OCI-LY1 (cell line): ENCODE measurements around the gene CSK.

Experiments used
- H2AFZ ChIP-seq: fragments of 200-600 bp; sonication (generic), shearing (Covaris generic); 2 replicates; pipeline ENCODE4 v1.6.0; 2014; ENCODE audit warnings: antibody characterized with exemption, mild to moderate bottlenecking, low read length
- H3F3A ChIP-seq: fragments of 200-600 bp; sonication (generic), shearing (Covaris generic); 2 replicates; pipeline ENCODE4 v1.6.0; 2014; ENCODE audit warnings: mild to moderate bottlenecking, antibody characterized with exemption, low read length, moderate library complexity; ENCODE audit not compliant: insufficient read depth
- H3K27ac ChIP-seq: fragments of 200-600 bp; sonication (generic); 2 replicates; pipeline ENCODE4 v1.5.1; 2014; ENCODE audit warnings: low read length, mixed run types, mild to moderate bottlenecking, low read depth; ENCODE audit not compliant: poor library complexity, severe bottlenecking
- H3K27me3 ChIP-seq: fragments of 200-600 bp; sonication (generic); 2 replicates; pipeline ENCODE4 v1.6.0; 2014; ENCODE audit warnings: antibody characterized with exemption, mild to moderate bottlenecking, low read length, moderate library complexity; ENCODE audit not compliant: insufficient read depth
- H3K36me3 ChIP-seq: fragments of 200-600 bp; sonication (generic); 2 replicates; pipeline ENCODE4 v1.6.1; 2014; ENCODE audit warnings: mild to moderate bottlenecking, antibody characterized with exemption, low read length, moderate library complexity, mixed read lengths; ENCODE audit not compliant: insufficient read depth
- H3K4me1 ChIP-seq: fragments of 200-600 bp; sonication (generic); 2 replicates; pipeline ENCODE4 v1.5.1; 2014; ENCODE audit warnings: mild to moderate bottlenecking, low read length, moderate library complexity; ENCODE audit not compliant: insufficient read depth, severe bottlenecking
- H3K4me2 ChIP-seq: fragments of 200-600 bp; sonication (generic), shearing (Covaris generic); 2 replicates; pipeline ENCODE4 v1.6.1; 2014; ENCODE audit warnings: low read length
- H3K4me3 ChIP-seq: fragments of 200-600 bp; sonication (generic); 2 replicates; pipeline ENCODE4 v1.5.1; 2014; ENCODE audit warnings: low read length, low read depth, mild to moderate bottlenecking, mixed read lengths; ENCODE audit not compliant: poor library complexity, severe bottlenecking
- H3K79me2 ChIP-seq: fragments of 200-600 bp; shearing (Covaris generic); 2 replicates; pipeline ENCODE4 v1.6.1; 2016; ENCODE audit warnings: mixed run types, low read length, mixed read lengths; ENCODE audit not compliant: insufficient read depth
- H3K9ac ChIP-seq: fragments of 200-600 bp; sonication (generic), shearing (Covaris generic); 2 replicates; pipeline ENCODE4 v1.6.1; 2014; ENCODE audit warnings: mild to moderate bottlenecking, low read length, mixed read lengths
- H3K9me2 ChIP-seq: fragments of 200-600 bp; sonication (generic), shearing (Covaris generic); 2 replicates; pipeline ENCODE4 v1.6.1; 2014; ENCODE audit warnings: low read depth, mild to moderate bottlenecking, low read length, mixed read lengths
- H3K9me3 ChIP-seq: fragments of 200-600 bp; shearing (Covaris generic); 2 replicates; pipeline ENCODE4 v1.6.1; 2014; ENCODE audit warnings: low read length, mixed read lengths
- H4K20me1 ChIP-seq: fragments of 200-600 bp; sonication (generic), shearing (Covaris generic); 2 replicates; pipeline ENCODE4 v1.6.0; 2016; ENCODE audit warnings: mild to moderate bottlenecking, low read length; ENCODE audit not compliant: insufficient read depth
- EZH2 ChIP-seq: fragments of 200-600 bp; sonication (generic), shearing (Covaris generic); IDR thresholded peaks from 2 replicates; pipeline ENCODE4 v1.8.0; 2017; ENCODE audit warnings: borderline replicate concordance, mixed run types, mild to moderate bottlenecking, antibody characterized with exemption, low read length, moderate library complexity, mixed read lengths
- TF ChIP-seq, protein P1 (sequence below): fragments of 200-600 bp; sonication (generic), shearing (Covaris generic); IDR thresholded peaks from 2 replicates; pipeline ENCODE4 v1.5.1; 2017; ENCODE audit warnings: mild to moderate bottlenecking, antibody characterized with exemption, low read length, moderate library complexity, mixed read lengths

CSK gene

DNA sequence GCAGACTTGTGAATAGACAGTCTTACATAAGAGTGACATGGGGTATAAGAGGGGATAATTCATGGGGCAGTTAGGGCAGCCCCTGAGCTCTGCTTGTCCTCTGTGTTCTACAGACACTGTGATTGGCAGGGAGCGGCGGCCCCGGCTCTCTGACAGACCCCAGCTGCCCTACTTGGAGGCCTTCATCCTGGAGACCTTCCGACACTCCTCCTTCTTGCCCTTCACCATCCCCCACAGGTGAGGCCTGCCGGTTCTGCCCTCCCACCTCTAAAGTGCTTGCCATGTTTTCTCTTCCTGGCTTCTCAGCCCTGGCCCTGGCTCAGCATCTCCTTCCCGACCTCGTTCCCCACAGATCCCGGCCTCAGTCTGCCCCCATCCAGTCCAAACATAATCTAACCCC, 29.9 kb upstream of the CSK start:
- Histone ChIP-seq H2AFZ (no peak overlapping the region), H3K4me1 (no peaks in the 10 kb centered on the region), H3F3A (no peaks in the 10 kb centered on the region), H3K4me2 (no peak overlapping the region), H3K9me3 (no peaks in the 10 kb centered on the region), H3K79me2 (no peaks in the 10 kb centered on the region), H3K36me3 (no peaks in the 10 kb centered on the region; the same call in 1 of the 2 replicates), H3K4me3 (no peak overlapping the region), H4K20me1 (no peaks in the 10 kb centered on the region), H3K27me3 (peaks cover 16% of the 10 kb centered on the region), H3K9me2 (no peaks in the 10 kb centered on the region), H3K9ac (no peak overlapping the region), H3K27ac (no peak overlapping the region)
- TF ChIP-seq, protein P1, sequence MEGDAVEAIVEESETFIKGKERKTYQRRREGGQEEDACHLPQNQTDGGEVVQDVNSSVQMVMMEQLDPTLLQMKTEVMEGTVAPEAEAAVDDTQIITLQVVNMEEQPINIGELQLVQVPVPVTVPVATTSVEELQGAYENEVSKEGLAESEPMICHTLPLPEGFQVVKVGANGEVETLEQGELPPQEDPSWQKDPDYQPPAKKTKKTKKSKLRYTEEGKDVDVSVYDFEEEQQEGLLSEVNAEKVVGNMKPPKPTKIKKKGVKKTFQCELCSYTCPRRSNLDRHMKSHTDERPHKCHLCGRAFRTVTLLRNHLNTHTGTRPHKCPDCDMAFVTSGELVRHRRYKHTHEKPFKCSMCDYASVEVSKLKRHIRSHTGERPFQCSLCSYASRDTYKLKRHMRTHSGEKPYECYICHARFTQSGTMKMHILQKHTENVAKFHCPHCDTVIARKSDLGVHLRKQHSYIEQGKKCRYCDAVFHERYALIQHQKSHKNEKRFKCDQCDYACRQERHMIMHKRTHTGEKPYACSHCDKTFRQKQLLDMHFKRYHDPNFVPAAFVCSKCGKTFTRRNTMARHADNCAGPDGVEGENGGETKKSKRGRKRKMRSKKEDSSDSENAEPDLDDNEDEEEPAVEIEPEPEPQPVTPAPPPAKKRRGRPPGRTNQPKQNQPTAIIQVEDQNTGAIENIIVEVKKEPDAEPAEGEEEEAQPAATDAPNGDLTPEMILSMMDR: no peak
- no peak for TF ChIP-seq EZH2

DNA sequence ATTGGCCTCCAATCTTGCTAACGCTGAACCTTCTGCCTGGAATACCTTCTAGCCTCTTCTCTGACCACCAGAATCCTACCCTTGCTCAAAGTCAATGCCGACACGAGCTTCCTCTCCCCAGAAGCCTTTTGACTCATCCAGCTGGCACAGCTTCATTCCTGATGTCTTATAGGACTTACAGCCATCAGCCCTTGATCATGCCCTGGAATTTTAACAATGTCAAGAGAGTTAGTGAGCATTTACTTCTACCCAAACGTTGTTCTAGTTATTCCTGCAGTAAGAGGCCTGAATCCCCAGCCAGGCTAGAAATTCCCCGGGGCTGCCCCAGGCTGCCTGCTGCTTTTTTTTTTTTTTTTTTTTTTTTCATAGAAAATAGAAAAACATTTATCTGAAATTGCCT, 29.3 kb upstream of the CSK start:
- Histone ChIP-seq H3K9me3 (no peaks in the 10 kb centered on the region), H3F3A (no peaks in the 10 kb centered on the region), H3K27ac (no peak overlapping the region), H3K4me3 (no peak overlapping the region), H3K79me2 (no peaks in the 10 kb centered on the region), H3K27me3 (peaks cover 16% of the 10 kb centered on the region), H3K4me1 (no peaks in the 10 kb centered on the region), H3K9ac (no peak overlapping the region), H3K9me2 (no peaks in the 10 kb centered on the region), H4K20me1 (no peaks in the 10 kb centered on the region), H2AFZ (no peak overlapping the region), H3K36me3 (no peaks in the 10 kb centered on the region; the same call in 1 of the 2 replicates), H3K4me2 (no peak overlapping the region)
- TF ChIP-seq, protein P1: no peak
- no peak for TF ChIP-seq EZH2

DNA sequence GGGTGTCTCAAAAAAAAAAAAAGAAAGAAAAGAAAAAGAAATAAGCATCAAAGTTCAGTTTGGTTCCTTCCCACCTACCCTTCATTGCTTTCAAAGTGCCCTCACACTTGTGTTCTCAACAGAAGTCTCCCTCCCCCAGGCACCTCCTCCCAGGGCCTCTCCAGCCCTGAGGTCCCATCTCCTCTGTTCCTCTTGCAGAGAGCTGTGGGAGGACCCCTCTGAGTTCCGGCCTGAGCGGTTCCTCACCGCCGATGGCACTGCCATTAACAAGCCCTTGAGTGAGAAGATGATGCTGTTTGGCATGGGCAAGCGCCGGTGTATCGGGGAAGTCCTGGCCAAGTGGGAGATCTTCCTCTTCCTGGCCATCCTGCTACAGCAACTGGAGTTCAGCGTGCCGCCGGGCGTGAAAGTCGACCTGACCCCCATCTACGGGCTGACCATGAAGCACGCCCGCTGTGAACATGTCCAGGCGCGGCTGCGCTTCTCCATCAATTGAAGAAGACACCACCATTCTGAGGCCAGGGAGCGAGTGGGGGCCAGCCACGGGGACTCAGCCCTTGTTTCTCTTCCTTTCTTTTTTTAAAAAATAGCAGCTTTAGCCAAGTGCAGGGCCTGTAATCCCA, 27.2 kb upstream of the CSK start:
- no peak overlapping the region for H3K9ac ChIP-seq

More for the DNA sequence above, 27.2 kb upstream of the CSK start:
- Histone ChIP-seq H3K4me2 (no peak overlapping the region), H3K4me3 (no peak overlapping the region), H3K27ac (no peak overlapping the region), H3K79me2 (no peaks in the 10 kb centered on the region), H3K9me2 (no peaks in the 10 kb centered on the region), H3K9me3 (no peaks in the 10 kb centered on the region), H3K27me3 (peaks cover 16% of the 10 kb centered on the region), H2AFZ (no peak overlapping the region), H3K36me3 (no peaks in the 10 kb centered on the region; the same call in 1 of the 2 replicates), H4K20me1 (no peaks in the 10 kb centered on the region), H3K4me1 (no peaks in the 10 kb centered on the region), H3F3A (no peaks in the 10 kb centered on the region)
- no peak for TF ChIP-seq EZH2
- TF ChIP-seq, protein P1: no peak
